Right lobe of liver (tissue), 6 donors: Measurements from ENCODE around the gene APBA2. TPM values are rescaled to one million over a fixed set of nuclear protein-coding genes. Genes with fewer than 3 reads are reported as not detected.

Experiments
- ATAC-seq, 4 donors: fragments of 200-7000 bp; cut with Tn5 transposase; one replicate each; pipeline ENCODE4 v1.9.1; 2020; ENCODE audit warnings: mild to moderate bottlenecking in 4 of 4, moderate library complexity in 4 of 4
- DNase-seq, 3 donors: peaks; one replicate each; pipeline ENCODE4 v3.0.0-alpha.2; 2020
- H3K27ac ChIP-seq, 3 donors: fragments of 200-600 bp; one replicate each; pipeline ENCODE4 v1.8.0; 2022
- H3K27me3 ChIP-seq, 2 donors: fragments of 200-600 bp; one replicate each; pipeline ENCODE4 v1.8.0; 2022
- H3K36me3 ChIP-seq, 4 donors: fragments of 200-600 bp; sonication (generic) in 1 of 4; one replicate each; pipeline versions ENCODE4 v1.5.1 to v1.8.0; 2017 to 2022; ENCODE audit warnings: control low read depth in 1 of 4
- H3K4me1 ChIP-seq, 4 donors: fragments of 200-600 bp; sonication (generic) in 1 of 4; one replicate each; pipeline versions ENCODE4 v1.5.1 to v1.8.0; 2017 to 2022; ENCODE audit warnings: control low read depth in 1 of 4
- H3K4me3 ChIP-seq, 3 donors: fragments of 200-600 bp; one replicate each; pipeline ENCODE4 v1.8.0; 2022
- H3K9me3 ChIP-seq, 4 donors: fragments of 200-600 bp; sonication (generic) in 1 of 4; one replicate each; pipeline versions ENCODE4 v1.5.1 to v1.8.0; 2017 to 2022; ENCODE audit warnings: control low read depth in 1 of 4
- CTCF ChIP-seq, 4 donors: fragments of 200-600 bp in 3 of 4; fragments of 450-650 bp in 1 of 4; IDR thresholded peaks; one replicate each; pipeline versions ENCODE4 v1.5.1 to v1.8.0; 2016 to 2022; ENCODE audit warnings: antibody characterized with exemption in 4 of 4, mild to moderate bottlenecking in 2 of 4
- POLR2A ChIP-seq: fragments of 450-650 bp; IDR thresholded peaks from one replicate; pipeline ENCODE4 v1.6.1; 2017; ENCODE audit warnings: antibody characterized with exemption, mild to moderate bottlenecking
- WGBS: methylation state at CpG from one replicate; pipeline ENCODE4 v1.1.6; 2018; ENCODE audit warnings: low coverage, low lambda C conversion rate; ENCODE audit not compliant: insufficient coverage; ENCODE audit errors: missing lambda C conversion rate; 5-methylcytosine and 5-hydroxymethylcytosine counted together
- intact Hi-C, 2 donors: fragments of 100-400 bp; cut with DNase I; formaldehyde crosslinking; loops; one replicate each; pipeline versions ENCODE4 v1.11.2 to v1.14.1; 2022
- total RNA-seq, 6 experiments: library from RNA; depleted of rRNA in 2 of 6; stranded (reverse); fragments of >200 nt in 2 of 6; fragmentation: NEBNext Ultra II Directional in 3 of 6; extraction: Animal tissue kit (Norgen Biotek cat#: 25700) in 3 of 6; gene quantifications; one replicate each; pipeline versions ENCODE4 v1.1.0 to v1.2.4, GENCODE V29; 2016 to 2023
- donor health status: DM: no; HTN: yes; CAD: no.
- donor health status: DM: no; HTN: no; CAD: no.
- donor health status: DM: no; HTN: no; CAD: no.
- donor health status: DM: no; HTN: yes; CAD: no.
- donor health status: DM: no; HTN: yes; CAD: no.

The APBA2 gene
- total RNA-seq, 6 experiments from 2014 or later = 0.51 to 0.75 (median 0.69) TPM

GRCh38 chr15:29012097-29012496 lies 126.3 kb downstream of the APBA2 start:
- H3K4me3 ChIP-seq = no peak overlapping the region
- TF ChIP-seq CTCF (IDR thresholded peaks at IDR 0.05) (no peak), POLR2A (no peak)
- intact Hi-C loops = no loop called here
- no peak overlapping the region for H3K27ac ChIP-seq
- H3K27me3 ChIP-seq = no peaks in the 10 kb centered on the region
- no peaks in the 10 kb centered on the region for H3K36me3 ChIP-seq
- 83% methylated on average over 2 of the region's 2 CpGs for WGBS
- H3K4me1 ChIP-seq = no peaks in the 10 kb centered on the region
- ATAC-seq (no peak), DNase-seq (no peak)
- H3K9me3 ChIP-seq = no peaks in the 10 kb centered on the region

- Histone ChIP-seq H3K27me3 (no peaks in the 10 kb centered on the region), H3K9me3 (no peaks in the 10 kb centered on the region), H3K36me3 (no peaks in the 10 kb centered on the region), H3K4me3 (no peak overlapping the region), H3K27ac (no peak overlapping the region), H3K4me1 (no peaks in the 10 kb centered on the region)
- WGBS = 41% methylated on average over 1 of the region's 1 CpG
- ATAC-seq (no peak), DNase-seq (no peak)
- intact Hi-C loops = no loop called here
- TF ChIP-seq CTCF (IDR thresholded peaks at IDR 0.05) = no peak
- no peak for TF ChIP-seq POLR2A
Measured at GRCh38 chr15:29014493-29014892, 128.7 kb downstream of the APBA2 start.

GRCh38 chr15:29016518-29016917 lies 130.7 kb downstream of the APBA2 start:
- WGBS = 71% methylated on average over 2 of the region's 3 CpGs
- DNase-seq = no peak
- Histone ChIP-seq H3K36me3 (no peaks in the 10 kb centered on the region), H3K4me1 (no peaks in the 10 kb centered on the region), H3K27me3 (no peaks in the 10 kb centered on the region), H3K9me3 (no peaks in the 10 kb centered on the region), H3K4me3 (no peak overlapping the region), H3K27ac (no peak overlapping the region)
- intact Hi-C loops = no loop called here
- TF ChIP-seq POLR2A = no peak
- TF ChIP-seq CTCF (IDR thresholded peaks at IDR 0.05) = no peak
- no peak for ATAC-seq

GRCh38 chr15:29018120-29018805 lies 132.5 kb downstream of the APBA2 start:
- DNase-seq = no peak
- intact Hi-C loops = no loop called here
- Histone ChIP-seq H3K4me3 (no peak overlapping the region), H3K36me3 (no peaks in the 10 kb centered on the region), H3K9me3 (no peaks in the 10 kb centered on the region), H3K27ac (no peak overlapping the region), H3K27me3 (no peaks in the 10 kb centered on the region), H3K4me1 (no peaks in the 10 kb centered on the region)
- ATAC-seq = peak in 1 of 4 donors; percentile 33
- TF ChIP-seq POLR2A (no peak), CTCF (IDR thresholded peaks at IDR 0.05) (no peak)
- WGBS = 72% methylated on average over 6 of the region's 8 CpGs
